Vagina (tissue), 2 donors: ENCODE results near the gene HAAO.

ENCODE experiments used
- POLR2A ChIP-seq, 2 donors: fragments of 450-650 bp; IDR thresholded peaks; one replicate each; pipeline ENCODE4 v1.6.1; 2017; ENCODE audit warnings: antibody characterized with exemption in 2 of 2, mild to moderate bottlenecking in 2 of 2, moderate library complexity in 2 of 2
- POLR2AphosphoS5 ChIP-seq, 2 donors: sonication (generic); formaldehyde crosslinking; IDR thresholded peaks; one replicate each; pipeline ENCODE4 v1.9.0; 2017; ENCODE audit warnings: antibody characterized with exemption in 2 of 2, mild to moderate bottlenecking in 2 of 2, low read depth in 1 of 2; ENCODE audit not compliant: insufficient read depth in 1 of 2
- TF ChIP-seq, protein P1 (sequence below), 3 experiments: fragments of 450-650 bp in 2 of 3; fragments of 200-600 bp in 1 of 3; sonication (generic) in 1 of 3; IDR thresholded peaks; one replicate each; pipeline ENCODE4 v1.5.1; 2017 to 2019; ENCODE audit warnings: antibody characterized with exemption in 3 of 3, mild to moderate bottlenecking in 2 of 3, moderate library complexity in 2 of 3

DNA sequence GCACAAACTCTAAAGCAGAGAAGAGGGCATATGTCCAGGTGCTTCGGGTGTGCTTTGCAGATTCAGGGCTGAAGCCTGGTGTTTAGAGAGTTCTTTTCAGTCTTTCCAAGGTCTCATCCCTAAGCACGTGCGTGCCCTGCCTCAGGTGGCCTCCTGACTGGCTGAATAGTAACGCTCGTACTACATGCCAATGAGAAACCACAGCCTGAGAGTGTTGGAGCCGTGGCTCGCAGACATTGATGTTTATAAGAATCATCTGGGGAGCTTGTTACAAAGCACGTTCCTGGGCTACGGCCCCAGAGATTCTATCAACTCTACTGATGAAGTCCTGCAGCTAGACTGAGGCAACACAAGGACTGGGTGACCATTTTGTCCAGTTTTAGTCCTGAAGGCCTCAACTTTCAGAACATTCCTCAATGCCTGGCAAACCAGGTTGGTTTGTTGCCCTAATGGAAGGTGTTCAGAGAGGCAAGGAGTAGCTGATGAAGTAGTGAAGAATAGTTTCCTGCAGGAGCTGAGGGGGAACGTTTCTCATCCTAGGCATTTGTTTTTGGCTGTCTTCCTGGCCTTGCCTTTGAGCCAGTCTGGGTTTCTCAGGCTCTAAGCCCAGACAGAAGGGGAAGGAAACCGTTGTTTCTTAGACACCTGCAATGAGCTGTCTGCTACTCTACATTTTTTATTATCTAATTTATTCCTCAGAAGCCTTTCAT, 31.5 kb upstream of the HAAO start:
- TF ChIP-seq, protein P1, sequence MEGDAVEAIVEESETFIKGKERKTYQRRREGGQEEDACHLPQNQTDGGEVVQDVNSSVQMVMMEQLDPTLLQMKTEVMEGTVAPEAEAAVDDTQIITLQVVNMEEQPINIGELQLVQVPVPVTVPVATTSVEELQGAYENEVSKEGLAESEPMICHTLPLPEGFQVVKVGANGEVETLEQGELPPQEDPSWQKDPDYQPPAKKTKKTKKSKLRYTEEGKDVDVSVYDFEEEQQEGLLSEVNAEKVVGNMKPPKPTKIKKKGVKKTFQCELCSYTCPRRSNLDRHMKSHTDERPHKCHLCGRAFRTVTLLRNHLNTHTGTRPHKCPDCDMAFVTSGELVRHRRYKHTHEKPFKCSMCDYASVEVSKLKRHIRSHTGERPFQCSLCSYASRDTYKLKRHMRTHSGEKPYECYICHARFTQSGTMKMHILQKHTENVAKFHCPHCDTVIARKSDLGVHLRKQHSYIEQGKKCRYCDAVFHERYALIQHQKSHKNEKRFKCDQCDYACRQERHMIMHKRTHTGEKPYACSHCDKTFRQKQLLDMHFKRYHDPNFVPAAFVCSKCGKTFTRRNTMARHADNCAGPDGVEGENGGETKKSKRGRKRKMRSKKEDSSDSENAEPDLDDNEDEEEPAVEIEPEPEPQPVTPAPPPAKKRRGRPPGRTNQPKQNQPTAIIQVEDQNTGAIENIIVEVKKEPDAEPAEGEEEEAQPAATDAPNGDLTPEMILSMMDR (IDR thresholded peaks at IDR 0.05): no peak
- TF ChIP-seq POLR2A (IDR thresholded peaks at IDR 0.05): no peak
- no peak for TF ChIP-seq POLR2AphosphoS5 (IDR thresholded peaks at IDR 0.05; ENCODE audit: insufficient read depth in 1 of 2, low read depth in 1 of 2)
